DLD1 (cell line): ENCODE measurements around the gene HMGA1.

Experiments
- in situ Hi-C: cut with HindIII; loops from 2 replicates; pipeline ENCODE4 v1.10.0; 2017; ENCODE audit warnings: low sequenced_read_pairs

HMGA1 gene

GRCh38 chr6:34285448-34286164, 48.9 kb downstream of the HMGA1 start:
- in situ Hi-C loops = no loop called here

GRCh38 chr6:34288581-34288980, 51.9 kb downstream of the HMGA1 start:
- in situ Hi-C loops = no loop called here

DNA sequence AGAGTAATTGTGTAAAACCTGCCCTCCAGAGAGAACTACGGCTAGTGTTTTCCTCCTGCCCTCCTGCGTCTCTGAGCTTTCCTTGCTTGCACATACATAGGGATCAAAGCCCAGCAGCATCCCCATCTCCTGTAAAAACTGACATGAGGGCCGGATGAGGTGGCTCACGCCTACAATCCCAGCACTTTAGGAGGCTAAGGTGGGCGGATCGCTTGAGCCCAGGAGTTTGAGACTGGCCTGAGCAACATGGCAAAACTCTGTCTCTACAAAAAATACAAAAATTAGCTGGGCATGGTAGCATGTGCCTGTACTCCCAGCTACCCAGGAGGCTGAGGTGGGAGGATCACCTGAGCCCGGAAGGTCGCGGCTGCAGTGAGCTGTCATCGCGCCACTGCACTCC, 52.5 kb downstream of the HMGA1 start:
- in situ Hi-C loops = no loop called here

- in situ Hi-C loops = no loop called here
Measured at GRCh38 chr6:34292954-34293353, 56.3 kb downstream of the HMGA1 start.

DNA sequence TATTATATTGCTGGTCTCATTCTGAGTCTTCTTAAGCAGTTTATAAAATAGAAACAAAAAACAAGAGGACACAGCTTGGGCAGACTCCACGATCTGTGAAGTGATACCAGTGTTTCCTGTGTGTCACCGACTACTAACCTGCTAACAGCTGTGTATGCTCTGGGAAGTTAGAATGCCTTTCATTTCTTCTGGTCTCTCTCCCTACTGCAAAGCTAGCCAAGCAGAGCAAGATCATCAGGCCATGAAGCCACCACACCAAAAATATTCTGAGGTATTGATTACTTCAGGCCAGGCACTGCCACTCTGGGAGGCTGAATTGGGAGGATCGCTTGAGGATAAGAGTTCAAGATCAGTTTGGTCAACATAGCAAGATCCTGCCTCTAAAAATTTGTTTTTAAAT, 59.0 kb downstream of the HMGA1 start:
- in situ Hi-C loops = no loop called here
